ENCODE measurements around the gene IVD.
"Not testable (repeated sequence)": the region's sequence is repeated elsewhere in the genome, so short reads cannot be mapped to it uniquely, and the experiment has no call there.

Gene IVD

DNA sequence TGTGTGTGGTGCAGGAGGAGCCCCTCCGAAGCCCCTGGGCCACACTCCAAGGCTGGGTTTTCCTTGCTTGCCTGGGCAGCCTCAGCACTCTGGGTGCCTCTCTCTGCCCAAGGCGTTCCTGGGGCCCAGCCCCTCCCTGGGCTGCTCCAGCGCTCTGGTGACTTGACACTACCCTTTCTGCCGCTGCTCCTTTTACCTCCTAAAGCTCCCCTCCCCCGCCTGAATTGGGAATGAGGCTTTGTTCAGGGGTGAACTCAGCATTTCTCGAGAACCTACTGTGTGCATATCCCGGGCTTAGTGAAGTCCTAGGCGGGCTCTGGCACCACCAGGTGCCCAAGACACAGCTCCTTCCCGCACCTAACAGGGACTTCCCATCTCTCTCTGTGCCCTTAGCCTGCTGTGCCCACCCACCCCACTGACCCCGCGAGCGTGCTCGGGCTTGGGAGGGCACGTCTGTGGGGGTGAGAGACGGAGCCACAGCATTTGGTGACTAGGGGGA lies 33.9 kb downstream of the IVD start:
- DNase-seq (ENCODE audit: low read depth), result no peak

DNA sequence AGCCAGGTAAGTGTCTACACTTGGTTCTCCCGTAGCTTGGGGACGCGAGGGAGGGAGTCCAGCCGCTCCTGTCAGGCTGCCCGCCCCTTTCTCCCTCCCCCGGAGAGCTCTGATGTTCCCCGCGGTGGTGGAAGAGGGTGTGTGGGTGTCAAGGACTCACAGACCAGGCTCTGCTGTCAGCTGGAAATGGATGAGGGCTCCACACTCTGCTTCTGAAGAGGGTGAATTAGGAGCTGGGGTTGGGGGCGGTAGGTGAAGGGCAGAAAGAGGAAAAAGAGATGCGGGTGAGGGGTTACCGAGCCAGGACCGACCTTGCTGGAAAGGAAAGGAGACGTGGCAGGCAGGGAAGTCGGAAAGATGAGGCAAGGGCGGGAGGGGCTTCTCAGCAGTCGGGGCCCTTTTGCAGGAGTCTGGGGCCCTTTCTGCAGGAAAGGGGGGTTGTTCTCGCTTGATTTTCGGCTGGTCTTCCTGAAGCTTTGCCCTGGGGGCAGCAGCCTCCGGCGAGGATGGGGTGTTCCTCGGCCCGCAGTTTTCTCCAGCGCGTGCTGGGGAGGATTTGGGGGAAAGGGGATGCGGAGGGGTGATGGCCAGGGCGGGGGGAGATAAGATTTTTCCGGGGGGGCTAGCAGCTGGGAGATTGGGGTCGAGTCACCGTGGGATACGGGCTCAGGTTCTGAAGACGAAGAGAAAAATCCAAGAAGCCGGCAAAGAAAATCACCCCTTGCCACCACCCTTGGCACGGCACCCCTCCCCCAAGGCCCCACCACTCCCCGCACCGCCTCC lies 34.6 kb downstream of the IVD start:
- DNase-seq (ENCODE audit: low read depth), result no peak

DNA sequence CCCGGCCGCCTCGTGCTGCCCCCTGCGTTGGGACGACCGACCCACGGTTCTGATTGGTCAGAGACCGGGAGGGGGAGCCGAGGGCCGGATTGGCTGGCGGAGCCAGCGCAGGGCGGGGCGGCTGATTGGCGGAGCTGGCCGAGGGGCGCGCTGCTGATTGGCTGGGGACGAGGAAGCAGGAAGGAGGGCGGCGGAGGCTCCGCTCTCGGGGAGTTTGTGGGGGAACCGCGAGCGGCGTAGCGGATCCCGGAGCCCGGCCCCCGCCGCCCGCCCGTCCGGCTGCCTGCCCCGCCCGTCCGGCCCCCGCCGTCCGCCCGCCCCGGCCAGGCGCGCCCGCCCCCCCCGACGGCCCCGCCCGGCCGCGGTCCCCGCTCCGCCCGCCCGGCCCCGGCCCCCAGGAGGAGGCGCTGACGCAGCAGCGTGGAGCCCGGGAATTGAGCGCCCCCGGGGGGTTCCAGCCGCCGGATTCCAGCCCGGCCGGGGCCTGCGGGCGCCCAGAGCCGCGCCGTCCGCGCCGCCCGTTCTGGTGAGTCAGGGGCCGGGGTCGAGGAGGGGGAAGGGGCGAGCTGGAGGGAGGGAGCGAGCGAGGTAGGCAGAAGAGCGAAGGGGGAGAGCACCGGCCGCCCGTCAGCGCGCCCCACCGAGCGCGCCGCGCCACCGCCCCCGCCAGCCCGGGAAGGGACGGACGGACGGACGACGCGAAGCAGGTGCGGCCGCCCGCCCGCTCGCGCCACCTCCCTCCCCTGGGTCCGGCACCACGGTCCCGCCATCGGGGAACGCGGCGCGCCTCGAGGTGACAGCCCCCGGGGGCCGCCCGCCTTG lies 35.4 kb downstream of the IVD start, which contains the start of gene BAHD1:
Gene BAHD1, plus strand, starts transcription at position 211 of the 822 bp plus-strand sequence. CDS start 17,512 bp downstream, outside the sequence.
- DNase-seq (ENCODE audit: low read depth), result peak; percentile 85

- DNase-seq (ENCODE audit: low read depth), result no peak
Measured at GRCh38 chr15:40441565-40442531, 36.3 kb downstream of the IVD start.

DNA sequence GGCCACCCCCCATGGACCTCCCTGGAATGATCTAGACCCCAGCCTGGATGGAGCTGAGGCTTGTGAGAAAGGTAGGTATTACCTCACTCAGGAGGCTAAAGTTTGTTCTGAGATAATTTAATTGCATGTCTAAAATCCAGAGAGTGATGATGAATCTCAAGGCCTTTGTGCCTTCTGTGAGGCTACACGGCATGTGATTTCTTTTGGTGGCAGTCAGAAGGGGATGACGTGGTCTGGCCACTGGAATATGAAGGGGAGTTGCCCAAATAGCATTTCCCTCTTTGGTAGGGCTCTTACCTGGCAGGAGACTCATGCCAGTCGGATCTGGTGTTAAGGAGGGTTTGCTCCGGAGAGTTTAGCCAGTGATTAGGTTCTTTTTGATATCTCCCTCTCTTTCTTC lies 37.7 kb downstream of the IVD start:
- no peak for DNase-seq (ENCODE audit: low read depth)

DNA sequence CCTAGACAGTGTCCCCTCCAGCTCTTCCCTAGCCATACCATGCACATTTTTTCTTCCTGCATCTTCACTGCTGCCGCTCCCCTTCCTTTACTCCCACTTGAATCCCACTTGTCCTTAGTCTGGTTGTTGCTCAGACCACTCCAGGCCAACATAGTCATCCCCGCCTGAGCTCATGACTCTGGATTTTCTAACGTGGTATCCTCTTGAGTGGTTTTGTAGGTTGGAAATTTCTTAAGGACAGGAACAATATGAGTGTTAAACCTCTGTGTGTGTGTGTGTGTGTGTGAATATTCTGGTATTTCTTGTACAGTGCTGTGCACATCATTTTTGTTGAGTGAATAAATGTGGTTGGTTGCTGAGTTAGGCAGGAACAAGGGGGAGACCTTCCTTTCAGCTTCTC lies 38.3 kb downstream of the IVD start:
- DNase-seq (ENCODE audit: low read depth), result no peak

DNA sequence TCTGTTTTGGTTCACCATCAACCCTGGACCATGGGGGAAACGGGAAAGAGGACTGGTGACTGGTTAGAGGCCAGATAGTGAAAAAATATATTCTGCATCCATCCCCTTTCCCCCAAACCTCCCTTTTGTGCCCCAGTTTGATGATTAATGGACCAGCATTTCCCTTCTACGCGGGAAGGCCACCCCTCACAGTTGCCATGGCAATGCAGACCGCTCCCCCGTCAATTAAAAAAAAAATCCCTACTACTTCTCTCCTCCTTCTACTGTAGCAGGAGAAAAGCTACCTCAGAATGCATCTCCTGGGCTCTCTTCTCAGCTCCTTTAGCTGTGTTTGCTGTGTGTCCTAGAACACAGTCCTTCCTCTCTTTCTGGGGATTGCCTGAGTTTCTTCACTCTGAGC lies 39.1 kb downstream of the IVD start:
- DNase-seq (ENCODE audit: low read depth), result no peak

GRCh38 chr15:40445421-40445922 lies 39.9 kb downstream of the IVD start:
- DNase-seq (ENCODE audit: low read depth), result no peak

- DNase-seq (ENCODE audit: low read depth), result no peak
Measured at GRCh38 chr15:40446144-40446543, 40.5 kb downstream of the IVD start.

GRCh38 chr15:40448354-40448753 lies 42.8 kb downstream of the IVD start:
- no peak for DNase-seq (ENCODE audit: low read depth)

DNA sequence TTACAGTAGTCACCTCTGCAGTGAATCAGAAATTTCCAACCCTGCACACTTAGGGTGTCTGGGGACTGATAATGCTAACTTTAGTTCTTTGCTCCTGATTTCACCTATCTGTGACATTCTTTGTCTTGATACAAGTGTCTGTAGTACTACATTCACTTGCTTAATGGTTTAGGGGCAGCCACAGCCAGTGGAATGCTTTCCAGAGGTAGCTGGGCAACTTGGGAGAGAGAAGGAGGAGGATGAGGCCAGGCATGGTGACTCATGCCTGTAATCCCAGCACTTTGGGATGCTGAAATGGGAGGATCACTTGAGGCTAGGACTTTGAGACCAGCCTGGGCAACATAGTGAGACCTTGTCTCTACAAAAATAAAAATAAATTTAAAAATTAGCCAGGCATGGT lies 43.7 kb downstream of the IVD start:
- DNase-seq (ENCODE audit: low read depth), result no peak

DNA sequence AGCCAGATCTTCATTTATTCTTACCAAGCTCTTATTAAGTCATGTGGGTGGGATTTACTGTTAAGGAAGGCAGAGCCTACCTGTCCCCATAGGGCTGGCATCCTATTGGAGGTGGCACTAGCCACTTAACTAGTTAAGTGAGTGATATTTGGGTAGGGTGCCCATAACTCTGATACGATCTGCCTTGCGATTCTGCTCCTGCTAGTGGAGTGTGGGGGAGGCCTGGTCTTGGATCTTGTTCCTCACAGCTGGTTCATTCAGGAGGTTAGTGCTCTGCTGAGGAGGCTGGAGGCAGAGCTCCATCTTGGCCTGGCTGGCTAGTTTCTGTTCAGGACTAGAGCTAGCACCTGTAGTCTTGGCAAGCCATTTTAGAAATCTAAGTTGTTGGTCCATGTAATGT lies 44.5 kb downstream of the IVD start:
- no peak for DNase-seq (ENCODE audit: low read depth)

GRCh38 chr15:40451527-40452158 lies 46.0 kb downstream of the IVD start:
- DNase-seq (ENCODE audit: low read depth), result no peak

DNA sequence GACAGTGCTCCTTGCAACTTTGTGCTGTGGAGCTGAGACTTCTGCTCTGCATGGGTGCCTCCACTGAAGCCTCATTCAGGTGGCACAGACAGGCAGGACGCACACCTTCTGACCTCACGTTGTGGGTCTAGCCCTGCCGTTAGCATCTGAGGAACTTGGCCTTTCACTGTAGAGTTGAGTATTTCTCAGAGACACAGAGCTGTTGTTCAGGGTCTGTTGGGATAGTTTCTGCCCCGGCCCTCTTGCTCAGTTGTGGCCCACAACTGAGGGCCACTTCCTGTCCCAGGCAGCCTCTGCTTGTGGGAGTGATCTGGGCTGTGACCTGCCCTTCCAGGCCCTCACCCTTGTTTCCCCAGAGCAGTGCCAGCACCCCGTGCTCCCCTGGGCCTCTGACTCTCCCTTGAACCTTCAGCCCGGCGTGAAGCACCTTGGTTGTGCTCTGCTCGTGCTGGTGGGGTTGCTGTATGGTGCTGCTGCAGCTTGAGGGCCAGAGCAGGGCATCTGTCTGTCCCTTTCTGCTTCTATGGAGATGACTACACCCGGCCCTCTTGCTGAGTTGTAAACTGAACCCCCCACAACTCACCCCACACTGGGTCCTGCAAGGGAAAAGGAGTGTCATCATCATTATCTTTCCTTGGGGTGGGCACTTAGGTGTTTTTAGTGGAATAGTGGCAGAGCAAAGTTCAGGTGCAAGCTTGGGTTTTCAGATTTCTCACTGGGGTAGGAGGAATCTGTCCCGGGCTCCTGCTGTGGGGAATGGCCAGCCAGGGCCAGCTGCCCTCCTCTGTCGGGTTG lies 46.9 kb downstream of the IVD start:
- DNase-seq (ENCODE audit: low read depth), result no peak

DNA sequence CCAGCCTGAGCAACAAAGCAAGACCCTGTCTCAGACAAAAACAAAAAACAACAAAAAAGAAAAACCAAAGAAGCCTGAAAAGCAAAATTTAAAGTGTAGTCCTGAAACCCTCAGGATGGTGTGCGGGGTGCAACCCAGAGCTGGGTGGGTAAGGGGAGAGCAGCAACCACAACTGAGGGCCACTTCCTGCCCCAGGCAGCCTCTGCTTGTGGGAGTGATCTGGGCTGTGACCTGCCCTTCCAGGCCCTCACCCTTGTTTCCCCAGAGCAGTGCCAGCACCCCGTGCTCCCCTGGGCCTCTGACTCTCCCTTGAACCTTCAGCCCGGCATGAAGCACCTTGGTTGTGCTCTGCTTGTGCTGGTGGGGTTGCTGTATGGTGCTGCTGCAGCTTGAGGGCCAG lies 48.3 kb downstream of the IVD start:
- not testable (repeated sequence) for DNase-seq (ENCODE audit: low read depth)

GRCh38 chr15:40454904-40455391 lies 49.4 kb downstream of the IVD start:
- DNase-seq (ENCODE audit: low read depth), result no peak

- no peak for DNase-seq (ENCODE audit: low read depth)
Measured at GRCh38 chr15:40456299-40456712, 50.7 kb downstream of the IVD start.

- no peak for DNase-seq (ENCODE audit: low read depth)
Measured at GRCh38 chr15:40456738-40457137, 51.1 kb downstream of the IVD start.

GRCh38 chr15:40458495-40459371 lies 53.1 kb downstream of the IVD start:
- DNase-seq (ENCODE audit: low read depth), result no peak
